GM12878 (cell line): Measurements from ENCODE around the gene CSH1. TPM values are rescaled to one million over a fixed set of nuclear protein-coding genes. Genes with fewer than 3 reads are reported as not detected.

Experiments used
- CBX5 ChIP-seq: sonication (generic); IDR thresholded peaks from 2 replicates; pipeline ENCODE4 v1.6.1; 2016; ENCODE audit warnings: low read depth, moderate library complexity, mild to moderate bottlenecking, inconsistent platforms
- EGR1 ChIP-seq, 2 experiments: IDR thresholded peaks; 1 replicate in 1 of 2; 2 replicates in 1 of 2; pipeline ENCODE4 v1.6.1; 2011 to 2012; ENCODE audit warnings: low read depth in 2 of 2, low read length in 2 of 2, borderline replicate concordance in 1 of 2, mild to moderate bottlenecking in 1 of 2, moderate library complexity in 1 of 2
- GATAD2B ChIP-seq: fragments of 450-650 bp; conservative IDR thresholded peaks from 2 replicates; pipeline ENCODE4 v1.6.1; 2017; ENCODE audit warnings: low read depth, mild to moderate bottlenecking, moderate library complexity
- HCFC1 ChIP-seq: fragments of 150-350 bp; IDR thresholded peaks from 2 replicates; pipeline ENCODE4 v1.6.1; 2014; ENCODE audit warnings: low read length
- MEF2A ChIP-seq: IDR thresholded peaks from 2 replicates; pipeline ENCODE4 v1.6.1; 2011; ENCODE audit warnings: low read depth, mild to moderate bottlenecking, low read length, moderate library complexity; ENCODE audit not compliant: insufficient read depth
- MEF2B ChIP-seq: fragments of 450-650 bp; IDR thresholded peaks from 2 replicates; pipeline ENCODE4 v1.6.1; 2018; ENCODE audit warnings: mild to moderate bottlenecking, moderate library complexity; ENCODE audit not compliant: partially characterized antibody, poor library complexity, severe bottlenecking
- NR2C2 ChIP-seq: IDR thresholded peaks from 2 replicates; pipeline ENCODE4 v1.6.1; 2011; ENCODE audit warnings: borderline replicate concordance, low read depth; ENCODE audit not compliant: control insufficient read depth, insufficient read length
- POLR2AphosphoS5 ChIP-seq: IDR thresholded peaks from 2 replicates; pipeline ENCODE4 v1.6.1; 2011; ENCODE audit warnings: mild to moderate bottlenecking, low read length, inconsistent platforms
- POU2F2 ChIP-seq: IDR thresholded peaks from 3 replicates; pipeline ENCODE4 v1.6.1; 2011; ENCODE audit warnings: low read depth, mild to moderate bottlenecking, low read length, borderline replicate concordance
- RB1 ChIP-seq: fragments of 450-650 bp; formaldehyde crosslinking; IDR thresholded peaks from 2 replicates; pipeline ENCODE4 v1.6.1; 2017; ENCODE audit warnings: mild to moderate bottlenecking, borderline replicate concordance
- SMARCA5 ChIP-seq: fragments of 450-650 bp; IDR thresholded peaks from 2 replicates; pipeline ENCODE4 v1.6.1; 2017; ENCODE audit warnings: mild to moderate bottlenecking
- SMC3 ChIP-seq: IDR thresholded peaks from 2 replicates; pipeline ENCODE4 v1.6.1; 2011; ENCODE audit warnings: low read length, improper control_type of control experiment, borderline replicate concordance
- SPI1 ChIP-seq: IDR thresholded peaks from 2 replicates; pipeline ENCODE4 v1.6.1; 2011; ENCODE audit warnings: low read depth, mild to moderate bottlenecking, low read length, moderate library complexity, borderline replicate concordance; ENCODE audit not compliant: insufficient read depth
- TARDBP ChIP-seq: IDR thresholded peaks from 2 replicates; pipeline ENCODE4 v1.6.1; 2016; ENCODE audit warnings: borderline replicate concordance
- YBX1 ChIP-seq: fragments of 450-650 bp; IDR thresholded peaks from 2 replicates; pipeline ENCODE4 v1.6.1; 2016; ENCODE audit warnings: antibody characterized with exemption
- ZNF622 ChIP-seq: fragments of 450-650 bp; IDR thresholded peaks from 2 replicates; pipeline ENCODE4 v1.6.1; 2017; ENCODE audit warnings: mild to moderate bottlenecking, inconsistent platforms
- polyA plus RNA-seq, 11 experiments: library from polyadenylated mRNA; depleted of rRNA in 4 of 11; unstranded in 6 of 11; stranded (reverse) in 5 of 11; fragments of >200 nt; fragmentation: Nextera tagmentation in 4 of 11; fragmentation: Illumina TruSeq in 1 of 11; extraction: Ambion mirVana in 4 of 11; extraction: Trizol in 1 of 11; gene quantifications; 1 replicate in 1 of 11; 2 replicates in 10 of 11; pipeline versions ENCODE4 v1.2.1 to v1.2.3, GENCODE V29; 2011 to 2016; ENCODE audit warnings: inconsistent platforms in 2 of 11, missing spikeins in 2 of 11, low read depth in 1 of 11
- total RNA-seq, 4 experiments: library from RNA; depleted of rRNA in 3 of 4; stranded (reverse); fragments of >200 nt in 3 of 4; fragmentation: Illumina TruSeq in 1 of 4; extraction: Trizol in 1 of 4; gene quantifications; 2 replicates each; pipeline versions ENCODE4 v1.2.1 to v1.2.3, GENCODE V29; 2013 to 2021
- TF ChIP-seq, protein P1 (sequence below): fragments of 450-650 bp; IDR thresholded peaks from 2 replicates; pipeline ENCODE4 v1.6.1; 2018; ENCODE audit warnings: borderline replicate concordance, mild to moderate bottlenecking; ENCODE audit not compliant: partially characterized antibody
- TF ChIP-seq, protein P2 (sequence below): fragments of 450-650 bp; formaldehyde crosslinking; IDR thresholded peaks from 2 replicates; pipeline ENCODE4 v1.4.0; 2022; ENCODE audit warnings: mild to moderate bottlenecking, moderate library complexity
- TF ChIP-seq, protein P3 (sequence below): IDR thresholded peaks from 2 replicates; pipeline ENCODE4 v1.6.1; 2012; ENCODE audit warnings: improper control_type of control experiment, low read depth, low read length; ENCODE audit not compliant: insufficient replicate concordance

CSH1 gene
- total and polyA plus RNA-seq, 10 of the 15 experiments (the other 5 are each of a cell fraction or from before 2014, with no cell fraction given), result not detected

DNA sequence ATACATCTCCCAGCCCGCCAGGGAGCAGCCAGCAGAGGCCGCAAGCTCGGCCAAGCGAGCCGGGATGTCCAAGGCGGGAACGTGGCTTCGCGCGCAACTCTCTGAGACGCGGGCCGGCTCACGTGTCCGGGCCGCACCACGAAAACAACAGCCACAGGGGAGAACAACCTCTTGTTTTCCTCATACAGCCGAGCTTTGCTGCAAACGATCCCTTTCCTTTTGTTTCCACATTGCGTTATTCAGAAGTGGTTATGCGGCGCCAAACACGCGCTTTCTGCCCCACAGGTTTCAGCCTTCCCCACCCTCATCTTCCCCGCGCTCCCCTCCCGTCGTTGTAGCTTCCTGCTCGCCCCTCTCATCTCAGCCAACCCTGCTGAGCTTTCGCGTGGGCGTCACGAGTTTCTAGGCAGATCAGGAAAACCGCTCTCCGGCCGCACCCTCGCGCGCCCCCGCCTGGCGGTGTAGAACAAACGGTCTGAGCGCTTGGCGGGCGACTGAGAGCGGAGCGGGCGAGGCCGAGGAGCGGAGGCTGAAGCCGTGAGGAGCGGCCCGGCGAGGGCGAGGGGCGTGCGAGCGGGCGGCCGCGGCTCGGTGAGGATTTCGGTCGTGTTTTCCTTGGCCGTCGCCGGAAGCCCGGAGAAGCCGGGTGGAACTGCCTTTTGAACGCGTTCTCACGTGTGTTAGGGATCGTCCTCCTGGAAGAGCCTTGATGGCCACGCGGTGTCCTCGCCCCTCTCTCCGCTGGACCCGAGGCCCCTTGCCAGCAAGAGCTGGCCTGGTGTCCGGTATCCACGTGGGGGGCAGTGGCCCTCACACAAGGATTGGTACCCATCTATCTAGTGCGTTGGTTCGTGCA lies 47.3 kb downstream of the CSH1 start (continued):
- TF ChIP-seq, protein P1, sequence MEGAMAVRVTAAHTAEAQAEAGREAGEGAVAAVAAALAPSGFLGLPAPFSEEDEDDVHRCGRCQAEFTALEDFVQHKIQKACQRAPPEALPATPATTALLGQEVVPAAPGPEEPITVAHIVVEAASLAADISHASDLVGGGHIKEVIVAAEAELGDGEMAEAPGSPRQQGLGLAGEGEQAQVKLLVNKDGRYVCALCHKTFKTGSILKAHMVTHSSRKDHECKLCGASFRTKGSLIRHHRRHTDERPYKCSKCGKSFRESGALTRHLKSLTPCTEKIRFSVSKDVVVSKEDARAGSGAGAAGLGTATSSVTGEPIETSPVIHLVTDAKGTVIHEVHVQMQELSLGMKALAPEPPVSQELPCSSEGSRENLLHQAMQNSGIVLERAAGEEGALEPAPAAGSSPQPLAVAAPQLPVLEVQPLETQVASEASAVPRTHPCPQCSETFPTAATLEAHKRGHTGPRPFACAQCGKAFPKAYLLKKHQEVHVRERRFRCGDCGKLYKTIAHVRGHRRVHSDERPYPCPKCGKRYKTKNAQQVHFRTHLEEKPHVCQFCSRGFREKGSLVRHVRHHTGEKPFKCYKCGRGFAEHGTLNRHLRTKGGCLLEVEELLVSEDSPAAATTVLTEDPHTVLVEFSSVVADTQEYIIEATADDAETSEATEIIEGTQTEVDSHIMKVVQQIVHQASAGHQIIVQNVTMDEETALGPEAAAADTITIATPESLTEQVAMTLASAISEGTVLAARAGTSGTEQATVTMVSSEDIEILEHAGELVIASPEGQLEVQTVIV, result peak; percentile 94
- TF ChIP-seq TARDBP, result no peak
- peak; percentile 73; the same call in 1 of the 2 replicates for TF ChIP-seq RB1
- peak; percentile 21; the same call in 1 of the 2 replicates for TF ChIP-seq GATAD2B
- TF ChIP-seq, protein P2, sequence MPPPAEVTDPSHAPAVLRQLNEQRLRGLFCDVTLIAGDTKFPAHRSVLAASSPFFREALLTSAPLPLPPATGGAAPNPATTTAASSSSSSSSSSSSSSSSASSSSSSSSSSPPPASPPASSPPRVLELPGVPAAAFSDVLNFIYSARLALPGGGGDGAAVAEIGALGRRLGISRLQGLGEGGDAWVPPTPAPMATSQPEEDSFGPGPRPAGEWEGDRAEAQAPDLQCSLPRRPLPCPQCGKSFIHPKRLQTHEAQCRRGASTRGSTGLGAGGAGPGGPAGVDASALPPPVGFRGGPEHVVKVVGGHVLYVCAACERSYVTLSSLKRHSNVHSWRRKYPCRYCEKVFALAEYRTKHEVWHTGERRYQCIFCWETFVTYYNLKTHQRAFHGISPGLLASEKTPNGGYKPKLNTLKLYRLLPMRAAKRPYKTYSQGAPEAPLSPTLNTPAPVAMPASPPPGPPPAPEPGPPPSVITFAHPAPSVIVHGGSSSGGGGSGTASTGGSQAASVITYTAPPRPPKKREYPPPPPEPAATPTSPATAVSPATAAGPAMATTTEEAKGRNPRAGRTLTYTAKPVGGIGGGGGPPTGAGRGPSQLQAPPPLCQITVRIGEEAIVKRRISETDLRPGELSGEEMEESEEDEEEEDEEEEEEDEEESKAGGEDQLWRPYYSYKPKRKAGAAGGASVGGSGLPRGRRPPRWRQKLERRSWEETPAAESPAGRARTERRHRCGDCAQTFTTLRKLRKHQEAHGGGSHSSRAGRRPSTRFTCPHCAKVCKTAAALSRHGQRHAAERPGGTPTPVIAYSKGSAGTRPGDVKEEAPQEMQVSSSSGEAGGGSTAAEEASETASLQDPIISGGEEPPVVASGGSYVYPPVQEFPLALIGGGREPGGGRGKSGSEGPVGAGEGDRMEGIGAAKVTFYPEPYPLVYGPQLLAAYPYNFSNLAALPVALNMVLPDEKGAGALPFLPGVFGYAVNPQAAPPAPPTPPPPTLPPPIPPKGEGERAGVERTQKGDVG, result no peak
- peak; percentile 48; the same call in 1 of the 3 replicates for TF ChIP-seq POU2F2
- TF ChIP-seq CBX5, result no peak
- no peak for TF ChIP-seq MEF2A
- TF ChIP-seq SPI1, result no peak
- TF ChIP-seq ZNF622, result no peak
- peak; percentile 87 for TF ChIP-seq SMARCA5
- no peak for TF ChIP-seq NR2C2
- TF ChIP-seq EGR1 (IDR thresholded peaks at IDR 0.05; ENCODE audit: borderline replicate concordance in 1 of 2, low read depth in 2 of 2, low read length in 2 of 2), result peak in 1 of 2 experiments; percentile 50; a peak in 1 of 3 replicates
- TF ChIP-seq POLR2AphosphoS5, result no peak
- TF ChIP-seq SMC3, result no peak
- TF ChIP-seq, protein P3, sequence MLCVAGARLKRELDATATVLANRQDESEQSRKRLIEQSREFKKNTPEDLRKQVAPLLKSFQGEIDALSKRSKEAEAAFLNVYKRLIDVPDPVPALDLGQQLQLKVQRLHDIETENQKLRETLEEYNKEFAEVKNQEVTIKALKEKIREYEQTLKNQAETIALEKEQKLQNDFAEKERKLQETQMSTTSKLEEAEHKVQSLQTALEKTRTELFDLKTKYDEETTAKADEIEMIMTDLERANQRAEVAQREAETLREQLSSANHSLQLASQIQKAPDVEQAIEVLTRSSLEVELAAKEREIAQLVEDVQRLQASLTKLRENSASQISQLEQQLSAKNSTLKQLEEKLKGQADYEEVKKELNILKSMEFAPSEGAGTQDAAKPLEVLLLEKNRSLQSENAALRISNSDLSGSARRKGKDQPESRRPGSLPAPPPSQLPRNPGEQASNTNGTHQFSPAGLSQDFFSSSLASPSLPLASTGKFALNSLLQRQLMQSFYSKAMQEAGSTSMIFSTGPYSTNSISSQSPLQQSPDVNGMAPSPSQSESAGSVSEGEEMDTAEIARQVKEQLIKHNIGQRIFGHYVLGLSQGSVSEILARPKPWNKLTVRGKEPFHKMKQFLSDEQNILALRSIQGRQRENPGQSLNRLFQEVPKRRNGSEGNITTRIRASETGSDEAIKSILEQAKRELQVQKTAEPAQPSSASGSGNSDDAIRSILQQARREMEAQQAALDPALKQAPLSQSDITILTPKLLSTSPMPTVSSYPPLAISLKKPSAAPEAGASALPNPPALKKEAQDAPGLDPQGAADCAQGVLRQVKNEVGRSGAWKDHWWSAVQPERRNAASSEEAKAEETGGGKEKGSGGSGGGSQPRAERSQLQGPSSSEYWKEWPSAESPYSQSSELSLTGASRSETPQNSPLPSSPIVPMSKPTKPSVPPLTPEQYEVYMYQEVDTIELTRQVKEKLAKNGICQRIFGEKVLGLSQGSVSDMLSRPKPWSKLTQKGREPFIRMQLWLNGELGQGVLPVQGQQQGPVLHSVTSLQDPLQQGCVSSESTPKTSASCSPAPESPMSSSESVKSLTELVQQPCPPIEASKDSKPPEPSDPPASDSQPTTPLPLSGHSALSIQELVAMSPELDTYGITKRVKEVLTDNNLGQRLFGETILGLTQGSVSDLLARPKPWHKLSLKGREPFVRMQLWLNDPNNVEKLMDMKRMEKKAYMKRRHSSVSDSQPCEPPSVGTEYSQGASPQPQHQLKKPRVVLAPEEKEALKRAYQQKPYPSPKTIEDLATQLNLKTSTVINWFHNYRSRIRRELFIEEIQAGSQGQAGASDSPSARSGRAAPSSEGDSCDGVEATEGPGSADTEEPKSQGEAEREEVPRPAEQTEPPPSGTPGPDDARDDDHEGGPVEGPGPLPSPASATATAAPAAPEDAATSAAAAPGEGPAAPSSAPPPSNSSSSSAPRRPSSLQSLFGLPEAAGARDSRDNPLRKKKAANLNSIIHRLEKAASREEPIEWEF, result no peak
- TF ChIP-seq MEF2B, result peak; percentile 39
- TF ChIP-seq HCFC1, result no peak
- TF ChIP-seq YBX1, result no peak
